HepG2 (cell line): ENCODE measurements around the gene IAPP. TPM values are rescaled to one million over a fixed set of nuclear protein-coding genes. Genes with fewer than 3 reads are reported as not detected.

Experiments
- ATAC-seq: fragments of 200-7000 bp; cut with Tn5 transposase; 3 replicates; pipeline ENCODE4 v1.9.1; 2020; ENCODE audit warnings: mild to moderate bottlenecking, moderate library complexity
- BruUV-seq: library from RNA; stranded (reverse); fragments of 400-500 nt; replicated peaks from 2 replicates; lab custom pipeline; 2021; lab: Mats Ljungman, UMichigan
- CTCF ChIA-PET: fragments of 300-600 bp; formaldehyde crosslinking; extraction: SDS; loops from one replicate; lab custom pipeline; 2021; ENCODE audit warnings: low total read pairs, inconsistent platforms, low intra/inter-chr PET ratio; lab: Yijun Ruan, JAX
- POLR2A ChIA-PET: fragments of 350-600 bp; sonication (Branson Sonifier 250); formaldehyde crosslinking; loops from one replicate; lab custom pipeline; 2020; ENCODE audit warnings: antibody characterized with exemption, inconsistent platforms; lab: Yijun Ruan, JAX
- DNase-seq: peaks from one replicate; pipeline ENCODE4 v3.0.0-alpha.2; 2015; ENCODE audit warnings: low spot score
- FAIRE-seq: peaks from 3 replicates; lab custom pipeline; 2011; peaks lifted over from hg19 to GRCh38; lab: Jason Lieb, UNC
- H2AFZ ChIP-seq: one replicate; pipeline ENCODE4 v1.6.1; 2011; ENCODE audit warnings: low read length, inconsistent platforms
- H3K27ac ChIP-seq: fragments of 300-600 bp; 3 replicates; pipeline ENCODE4 v1.8.0; 2011; ENCODE audit warnings: mixed run types, mild to moderate bottlenecking, mixed read lengths, low read length, inconsistent platforms; ENCODE audit not compliant: insufficient read depth; ENCODE audit errors: extremely low read length
- H3K27me3 ChIP-seq, 2 experiments: fragments of 200-600 bp in 1 of 2; 2 replicates in 1 of 2; 3 replicates in 1 of 2; pipeline versions ENCODE4 v1.6.0 to v1.8.0; 2011; ENCODE audit warnings: low read length in 2 of 2, mild to moderate bottlenecking in 2 of 2, moderate library complexity in 2 of 2, inconsistent platforms in 1 of 2; ENCODE audit not compliant: insufficient read depth in 2 of 2, control insufficient read depth in 1 of 2
- H3K36me3 ChIP-seq, 2 experiments: fragments of 200-600 bp in 1 of 2; replicated peaks in 1 of 2; 2 replicates in 1 of 2; 3 replicates in 1 of 2; pipeline versions ENCODE4 v1.5.1 to v1.8.0; 2011; ENCODE audit warnings: low read length in 2 of 2, inconsistent platforms in 1 of 2; ENCODE audit not compliant: insufficient read depth in 2 of 2, control insufficient read depth in 1 of 2
- H3K4me1 ChIP-seq: 2 replicates; pipeline ENCODE4 v1.5.1; 2012; ENCODE audit warnings: low read length, inconsistent platforms; ENCODE audit not compliant: insufficient read depth
- H3K4me2 ChIP-seq: 2 replicates; pipeline ENCODE4 v1.6.0; 2011; ENCODE audit warnings: low read depth, low read length, inconsistent platforms
- H3K4me3 ChIP-seq, 3 experiments: fragments of 200-600 bp in 1 of 3; sonication (generic), shearing (Covaris generic) in 1 of 3; replicated peaks in 1 of 3; 2 replicates each; pipeline ENCODE4 v1.5.1; 2011 to 2016; ENCODE audit warnings: low read length in 3 of 3, inconsistent platforms in 2 of 3, low read depth in 2 of 3, mild to moderate bottlenecking in 2 of 3, control low read depth in 1 of 3, mixed read lengths in 1 of 3; ENCODE audit not compliant: insufficient read depth in 1 of 3
- H3K79me2 ChIP-seq: one replicate; pipeline ENCODE4 v1.6.1; 2011; ENCODE audit warnings: low read length, inconsistent platforms; ENCODE audit not compliant: insufficient read depth
- H3K9ac ChIP-seq: 2 replicates; pipeline ENCODE4 v1.6.0; 2011; ENCODE audit warnings: mild to moderate bottlenecking, low read depth, low read length, inconsistent platforms; ENCODE audit not compliant: insufficient read depth
- H3K9me3 ChIP-seq: 2 replicates; pipeline ENCODE4 v1.5.1; 2012; ENCODE audit warnings: mild to moderate bottlenecking, low read length
- H4K20me1 ChIP-seq: 2 replicates; pipeline ENCODE4 v1.6.0; 2011; ENCODE audit warnings: inconsistent platforms, mild to moderate bottlenecking, low read length, moderate library complexity; ENCODE audit not compliant: insufficient read depth
- CHD2 ChIP-seq: IDR thresholded peaks from 2 replicates; pipeline ENCODE4 v1.6.1; 2011; ENCODE audit warnings: low read depth, low read length, improper control_type of control experiment
- GLI4 ChIP-seq: sonication (generic); formaldehyde crosslinking; IDR thresholded peaks from 2 replicates; pipeline ENCODE4 v1.5.1; 2020; ENCODE audit warnings: missing genetic modification reagents, mild to moderate bottlenecking, moderate library complexity, borderline replicate concordance
- GTF3A ChIP-seq: sonication (generic); formaldehyde crosslinking; conservative IDR thresholded peaks from 2 replicates; pipeline ENCODE4 v1.4.0; 2020; ENCODE audit warnings: mild to moderate bottlenecking, missing genetic modification reagents
- HNF4G ChIP-seq, 2 experiments: sonication (generic) in 1 of 2; formaldehyde crosslinking in 1 of 2; IDR thresholded peaks; 2 replicates each; pipeline versions ENCODE4 v1.4.0 to v1.6.1; 2011 to 2020; ENCODE audit warnings: borderline replicate concordance in 2 of 2, low read depth in 2 of 2, mild to moderate bottlenecking in 2 of 2, low read length in 1 of 2, missing genetic modification reagents in 1 of 2, moderate library complexity in 1 of 2
- KDM4B ChIP-seq: sonication (generic); formaldehyde crosslinking; IDR thresholded peaks from 2 replicates; pipeline ENCODE4 v1.4.0; 2020; ENCODE audit warnings: missing genetic modification reagents
- MBD4 ChIP-seq: IDR thresholded peaks from 2 replicates; pipeline ENCODE4 v1.6.1; 2012; ENCODE audit warnings: low read length, inconsistent platforms, borderline replicate concordance
- ZNF205 ChIP-seq: IDR thresholded peaks from 2 replicates; pipeline ENCODE4 v1.6.1; 2018; ENCODE audit warnings: missing biosample characterization, missing genetic modification reagents
- WGBS: methylation state at CpG from one replicate; pipeline ENCODE4 v1.1.6; 2017; ENCODE audit warnings: low lambda C conversion rate; 5-methylcytosine and 5-hydroxymethylcytosine counted together
- in situ Hi-C: cut with HindIII; loops from 2 replicates; pipeline ENCODE4 v1.10.0; 2017; ENCODE audit warnings: low pct_unique_long_range_greater_than_20kb; ENCODE audit not compliant: extremely low pct_ligation_motif_present
- intact Hi-C: fragments of 100-400 bp; cut with micrococcal nuclease; formaldehyde crosslinking; loops from one replicate; pipeline ENCODE4 v1.10.0; 2022; ENCODE audit not compliant: unreplicated experiment
- polyA plus RNA-seq, 8 experiments: library from polyadenylated mRNA; depleted of rRNA in 3 of 8; stranded (reverse) in 7 of 8; unstranded in 1 of 8; fragments of >200 nt; fragmentation: Illumina TruSeq in 4 of 8; extraction: Trizol in 4 of 8; gene quantifications; 2 replicates each; pipeline versions ENCODE4 v1.2.1 to v1.2.3, GENCODE V29; 2011 to 2016; ENCODE audit warnings: low read depth in 4 of 8, missing spikeins in 1 of 8, mixed read lengths in 1 of 8; ENCODE audit not compliant: insufficient read depth in 1 of 8
- total RNA-seq, 5 experiments: library from RNA; depleted of rRNA; stranded (reverse); fragments of >200 nt; fragmentation: Illumina TruSeq; extraction: Trizol; gene quantifications; 2 replicates each; pipeline ENCODE4 v1.2.3, GENCODE V29; 2016; ENCODE audit warnings: low read depth in 1 of 5
- TF ChIP-seq, protein P1 (sequence below): sonication (generic); formaldehyde crosslinking; IDR thresholded peaks from 2 replicates; pipeline ENCODE4 v1.8.0; 2022; ENCODE audit warnings: mild to moderate bottlenecking, missing genetic modification reagents, borderline replicate concordance
- TF ChIP-seq, protein P2 (sequence below): sonication (generic); formaldehyde crosslinking; IDR thresholded peaks from 2 replicates; pipeline ENCODE4 v1.5.1; 2020; ENCODE audit warnings: missing genetic modification reagents, mild to moderate bottlenecking, borderline replicate concordance

Gene IAPP
- total and polyA plus RNA-seq, 2 of the 13 experiments (the other 11 are each of a cell fraction or from before 2014, with no cell fraction given), result not detected

DNA sequence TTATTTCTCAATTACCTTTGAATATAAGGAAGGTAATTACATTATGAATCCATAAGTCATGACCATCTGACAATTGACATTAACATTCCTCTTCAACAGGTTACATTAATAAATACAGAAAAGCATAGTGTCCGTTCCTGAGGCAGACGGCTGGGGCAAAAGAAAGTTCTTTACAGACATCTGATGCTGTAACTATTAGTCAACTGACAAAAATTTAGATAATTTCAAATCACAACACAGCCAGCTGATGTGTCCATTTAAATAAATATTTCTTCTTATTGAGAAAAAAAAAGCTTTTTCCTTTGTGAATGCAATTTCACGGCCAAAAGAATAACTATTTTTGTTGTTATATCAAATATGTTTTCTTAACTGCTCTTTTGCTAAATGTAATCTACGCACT is 55.5 kb downstream of the IAPP start:
- Histone ChIP-seq H2AFZ (no peak overlapping the region), H3K9me3 (no peaks in the 10 kb centered on the region), H3K36me3 (no peaks in the 10 kb centered on the region), H3K79me2 (no peaks in the 10 kb centered on the region), H3K4me3 (no peak overlapping the region), H3K9ac (no peak overlapping the region), H3K27ac (no peak overlapping the region), H3K4me1 (no peaks in the 10 kb centered on the region), H4K20me1 (no peaks in the 10 kb centered on the region), H3K27me3 (no peaks in the 10 kb centered on the region; a peak in 1 of 5 replicates), H3K4me2 (no peak overlapping the region)
- WGBS, result 3% methylated on average over 4 of the region's 4 CpGs
- ChIA-PET CTCF (no interaction called here), POLR2A (no interaction called here)
- in situ Hi-C loops (no loop called here), intact Hi-C loops (no loop called here)
- no TSS peak for BruUV-seq
- ATAC-seq (no peak), DNase-seq (no peak), FAIRE-seq (no peak)
- TF ChIP-seq, protein P1, sequence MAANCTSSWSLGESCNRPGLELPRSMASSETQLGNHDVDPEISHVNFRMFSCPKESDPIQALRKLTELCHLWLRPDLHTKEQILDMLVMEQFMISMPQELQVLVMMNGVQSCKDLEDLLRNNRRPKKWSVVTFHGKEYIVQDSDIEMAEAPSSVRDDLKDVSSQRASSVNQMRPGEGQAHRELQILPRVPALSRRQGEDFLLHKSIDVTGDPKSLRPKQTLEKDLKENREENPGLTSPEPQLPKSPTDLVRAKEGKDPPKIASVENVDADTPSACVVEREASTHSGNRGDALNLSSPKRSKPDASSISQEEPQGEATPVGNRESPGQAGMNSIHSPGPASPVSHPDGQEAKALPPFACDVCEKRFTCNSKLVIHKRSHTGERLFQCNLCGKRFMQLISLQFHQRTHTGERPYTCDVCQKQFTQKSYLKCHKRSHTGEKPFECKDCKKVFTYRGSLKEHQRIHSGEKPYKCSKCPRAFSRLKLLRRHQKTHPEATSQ (CRISPR knock-in tag), result no peak
- TF ChIP-seq, protein P2, sequence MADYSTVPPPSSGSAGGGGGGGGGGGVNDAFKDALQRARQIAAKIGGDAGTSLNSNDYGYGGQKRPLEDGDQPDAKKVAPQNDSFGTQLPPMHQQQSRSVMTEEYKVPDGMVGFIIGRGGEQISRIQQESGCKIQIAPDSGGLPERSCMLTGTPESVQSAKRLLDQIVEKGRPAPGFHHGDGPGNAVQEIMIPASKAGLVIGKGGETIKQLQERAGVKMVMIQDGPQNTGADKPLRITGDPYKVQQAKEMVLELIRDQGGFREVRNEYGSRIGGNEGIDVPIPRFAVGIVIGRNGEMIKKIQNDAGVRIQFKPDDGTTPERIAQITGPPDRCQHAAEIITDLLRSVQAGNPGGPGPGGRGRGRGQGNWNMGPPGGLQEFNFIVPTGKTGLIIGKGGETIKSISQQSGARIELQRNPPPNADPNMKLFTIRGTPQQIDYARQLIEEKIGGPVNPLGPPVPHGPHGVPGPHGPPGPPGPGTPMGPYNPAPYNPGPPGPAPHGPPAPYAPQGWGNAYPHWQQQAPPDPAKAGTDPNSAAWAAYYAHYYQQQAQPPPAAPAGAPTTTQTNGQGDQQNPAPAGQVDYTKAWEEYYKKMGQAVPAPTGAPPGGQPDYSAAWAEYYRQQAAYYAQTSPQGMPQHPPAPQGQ (CRISPR knock-in tag), result no peak
- TF ChIP-seq GTF3A (CRISPR knock-in tag) (no peak), CHD2 (no peak), ZNF205 (CRISPR knock-in tag) (no peak), KDM4B (CRISPR knock-in tag) (no peak), MBD4 (no peak), HNF4G (IDR thresholded peaks at IDR 0.05; ENCODE audit: borderline replicate concordance, low read depth, low read length) (no peak), HNF4G (CRISPR knock-in tag; IDR thresholded peaks at IDR 0.05; ENCODE audit: borderline replicate concordance, low read depth) (no peak), GLI4 (CRISPR knock-in tag) (no peak)

Other genes starting within 250 kb of the IAPP start
- gene SLCO1B1, start 241.7 kb upstream of the IAPP start, total RNA-seq (2016; rRNA removed; fragmentation: Illumina TruSeq; extraction: Trizol), result not detected in 2 replicates
- not detected in 2 replicates for gene SLCO1B1, start 241.7 kb upstream of the IAPP start, polyA plus RNA-seq (2011; rRNA removed)
- not detected in 2 replicates for gene SLCO1A2, start 38.0 kb upstream of the IAPP start, total RNA-seq (2016; rRNA removed; fragmentation: Illumina TruSeq; extraction: Trizol)
- not detected in 2 replicates for gene SLCO1A2, start 38.0 kb upstream of the IAPP start, polyA plus RNA-seq (2011; rRNA removed)
- 9.6 and 15.5 TPM in 2 replicates for gene PYROXD1, start 64.8 kb downstream of the IAPP start, total RNA-seq (2016; rRNA removed; fragmentation: Illumina TruSeq; extraction: Trizol)
- gene PYROXD1, start 64.8 kb downstream of the IAPP start, polyA plus RNA-seq (2011; rRNA removed), result 4.3 and 5.0 TPM in 2 replicates
- gene RECQL, start 128.7 kb downstream of the IAPP start, total RNA-seq (2016; rRNA removed; fragmentation: Illumina TruSeq; extraction: Trizol), result 41.5 and 71.8 TPM in 2 replicates
- 5.2 and 7.2 TPM in 2 replicates for gene RECQL, start 128.7 kb downstream of the IAPP start, polyA plus RNA-seq (2011; rRNA removed)
- 38.4 and 55.5 TPM in 2 replicates for gene GOLT1B, start 128.9 kb downstream of the IAPP start, total RNA-seq (2016; rRNA removed; fragmentation: Illumina TruSeq; extraction: Trizol)
- gene GOLT1B, start 128.9 kb downstream of the IAPP start, polyA plus RNA-seq (2011; rRNA removed), result 19.5 and 23.6 TPM in 2 replicates
- 0.07 TPM in 1 of 2 replicates, not detected in the other for gene SPX, start 153.4 kb downstream of the IAPP start, total RNA-seq (2016; rRNA removed; fragmentation: Illumina TruSeq; extraction: Trizol)
- gene SPX, start 153.4 kb downstream of the IAPP start, polyA plus RNA-seq (2011; rRNA removed), result 0.16 and 0.30 TPM in 2 replicates
- not detected in 2 replicates for gene GYS2, start 231.9 kb downstream of the IAPP start, total RNA-seq (2016; rRNA removed; fragmentation: Illumina TruSeq; extraction: Trizol)
- gene GYS2, start 231.9 kb downstream of the IAPP start, polyA plus RNA-seq (2011; rRNA removed), result not detected in 2 replicates